Astrocyte of the spinal cord (primary cell): ENCODE measurements around the gene KCNK15.

Experiments used
- DNase-seq: peaks from one replicate; pipeline ENCODE4 v3.0.0; 2011; ENCODE audit warnings: low read depth, low spot score
- H3K4me3 ChIP-seq: 2 replicates; pipeline ENCODE4 v1.5.1; 2011; ENCODE audit warnings: low read depth, mild to moderate bottlenecking, low read length, moderate library complexity
- CTCF ChIP-seq: IDR thresholded peaks from 2 replicates; pipeline ENCODE4 v1.5.1; 2012; ENCODE audit warnings: low read depth, mild to moderate bottlenecking, low read length, inconsistent platforms
- in situ Hi-C: cut with HindIII; loops from 2 replicates; pipeline ENCODE4 v1.10.0; 2017; ENCODE audit warnings: low sequenced_read_pairs

The KCNK15 gene

DNA sequence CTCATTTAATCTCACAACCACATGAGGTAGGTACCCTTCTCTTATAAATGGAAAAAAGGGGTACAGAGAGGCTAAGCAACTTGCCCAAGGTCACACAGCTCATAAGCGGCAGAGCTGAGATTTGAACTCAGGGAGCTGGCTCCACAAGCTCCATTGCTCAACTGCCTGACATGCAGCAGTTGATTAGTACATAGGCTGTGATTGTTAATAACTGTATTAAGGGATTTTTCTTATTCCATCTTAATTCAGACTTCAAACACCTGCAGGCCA, 23.9 kb upstream of the KCNK15 start:
- no peak for DNase-seq
- no peak for TF ChIP-seq CTCF
- in situ Hi-C loops: no loop called here
- H3K4me3 ChIP-seq: no peak overlapping the region

DNA sequence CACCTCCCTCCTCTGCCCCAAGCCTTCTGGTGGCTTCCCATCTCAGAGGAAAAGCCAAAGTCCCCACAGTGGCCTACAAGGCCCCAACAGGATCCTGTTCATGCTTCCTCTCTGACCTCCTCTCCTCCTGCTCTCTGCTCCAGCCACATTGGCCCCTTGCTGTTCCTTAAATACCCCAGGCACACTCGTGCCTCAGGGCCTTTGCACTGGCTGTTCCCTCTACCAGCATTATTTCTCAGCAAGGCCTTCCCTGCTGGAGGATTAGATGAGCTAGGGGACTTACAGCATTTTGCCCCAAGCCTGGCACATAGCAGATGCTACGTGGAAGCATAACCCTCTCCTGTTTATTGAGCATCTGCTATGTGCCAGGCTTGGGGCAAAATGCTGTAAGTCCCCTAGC, 22.7 kb upstream of the KCNK15 start:
- H3K4me3 ChIP-seq: no peak overlapping the region
- DNase-seq: no peak
- TF ChIP-seq CTCF: no peak
- in situ Hi-C loops: no loop called here

DNA sequence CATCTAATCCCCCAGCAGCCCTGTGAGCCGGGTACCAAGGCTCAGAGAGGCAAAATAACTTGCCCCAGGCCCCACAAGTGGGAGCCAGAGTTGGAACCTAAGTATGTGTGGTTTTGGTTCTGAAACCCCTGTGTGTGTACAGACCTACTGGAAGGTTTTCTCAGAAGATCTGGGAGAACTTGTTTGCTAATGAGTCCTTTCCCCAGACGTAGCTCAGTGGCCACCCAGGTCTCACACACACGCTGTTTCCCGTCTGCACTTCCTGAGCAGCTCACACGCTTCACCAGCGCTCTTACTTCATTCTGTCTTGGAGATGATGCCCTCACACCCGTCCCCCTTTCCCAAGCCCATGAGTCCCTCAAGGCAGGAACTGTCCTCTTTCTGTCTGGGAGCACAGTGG, 22.3 kb upstream of the KCNK15 start:
- H3K4me3 ChIP-seq: no peak overlapping the region
- no peak for TF ChIP-seq CTCF
- in situ Hi-C loops: no loop called here
- DNase-seq: no peak

DNA sequence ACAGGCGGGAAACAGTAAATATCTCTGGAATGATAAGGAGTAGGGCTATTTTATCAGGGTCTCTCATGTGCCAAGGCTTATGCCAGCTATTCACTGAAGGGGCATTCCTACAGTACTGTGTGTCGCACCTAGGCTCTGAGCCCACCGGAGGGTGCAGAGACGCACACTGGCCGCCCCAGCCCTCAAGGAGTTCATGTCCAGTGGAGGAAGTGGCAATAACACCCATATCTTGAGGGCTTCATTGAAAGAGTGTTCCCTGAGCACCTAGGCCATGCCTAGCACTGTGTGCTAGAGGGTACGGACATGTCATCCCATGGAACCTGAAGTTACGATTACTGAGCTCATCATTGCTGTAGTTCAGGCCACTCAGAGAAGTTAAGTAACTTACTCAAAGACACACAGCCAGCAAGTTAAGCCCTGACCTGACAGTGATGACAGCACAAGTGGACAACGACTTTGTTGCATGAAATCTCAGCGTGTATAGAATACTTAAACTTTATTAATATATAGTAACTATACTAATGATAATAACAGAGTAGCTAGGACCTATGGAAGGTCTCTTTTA, 21.8 kb upstream of the KCNK15 start:
- no peak for TF ChIP-seq CTCF
- in situ Hi-C loops: no loop called here
- no peak for DNase-seq
- H3K4me3 ChIP-seq: no peak overlapping the region

- no peak for TF ChIP-seq CTCF
- in situ Hi-C loops: no loop called here
- H3K4me3 ChIP-seq: no peak overlapping the region
- no peak for DNase-seq
Measured at GRCh38 chr20:44724423-44725091, 21.1 kb upstream of the KCNK15 start.

DNA sequence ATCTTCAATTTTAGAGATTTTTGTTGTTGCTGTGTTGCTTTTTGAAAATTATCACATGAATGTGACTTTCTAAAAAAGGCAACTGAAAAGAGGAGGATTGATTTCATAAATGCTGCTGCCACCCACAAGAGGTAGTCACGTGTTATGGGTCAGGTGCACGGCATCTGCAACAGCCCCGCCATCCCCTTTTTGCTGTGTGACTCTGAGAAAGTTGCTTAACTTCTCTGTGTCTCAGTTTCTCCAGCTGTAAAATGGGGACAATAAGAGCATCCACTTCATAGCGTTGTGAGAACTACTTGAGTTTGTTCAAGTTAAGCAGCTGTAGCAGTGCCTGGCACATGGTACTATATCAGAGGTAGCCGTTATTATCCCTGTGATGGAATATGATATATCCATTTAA, 19.8 kb upstream of the KCNK15 start:
- H3K4me3 ChIP-seq: no peak overlapping the region
- TF ChIP-seq CTCF: no peak
- no peak for DNase-seq
- in situ Hi-C loops: no loop called here
